ENCODE measurements around the gene GPC1.

GPC1 gene

GRCh38 chr2:240463866-240464481 is 28.5 kb downstream of the GPC1 start:
- no peak overlapping the region for H3K27ac ChIP-seq
- no peak for DNase-seq (ENCODE audit: low read depth, low spot score)

GRCh38 chr2:240464514-240465241 is 29.2 kb downstream of the GPC1 start:
- no peak for DNase-seq (ENCODE audit: low read depth, low spot score)

GRCh38 chr2:240465268-240465764 is 29.9 kb downstream of the GPC1 start:
- DNase-seq (ENCODE audit: low read depth, low spot score), result no peak
- no peak overlapping the region for H3K27ac ChIP-seq

More at GRCh38 chr2:240464514-240465241, 29.2 kb downstream of the GPC1 start:
- no peak overlapping the region for H3K27ac ChIP-seq

DNA sequence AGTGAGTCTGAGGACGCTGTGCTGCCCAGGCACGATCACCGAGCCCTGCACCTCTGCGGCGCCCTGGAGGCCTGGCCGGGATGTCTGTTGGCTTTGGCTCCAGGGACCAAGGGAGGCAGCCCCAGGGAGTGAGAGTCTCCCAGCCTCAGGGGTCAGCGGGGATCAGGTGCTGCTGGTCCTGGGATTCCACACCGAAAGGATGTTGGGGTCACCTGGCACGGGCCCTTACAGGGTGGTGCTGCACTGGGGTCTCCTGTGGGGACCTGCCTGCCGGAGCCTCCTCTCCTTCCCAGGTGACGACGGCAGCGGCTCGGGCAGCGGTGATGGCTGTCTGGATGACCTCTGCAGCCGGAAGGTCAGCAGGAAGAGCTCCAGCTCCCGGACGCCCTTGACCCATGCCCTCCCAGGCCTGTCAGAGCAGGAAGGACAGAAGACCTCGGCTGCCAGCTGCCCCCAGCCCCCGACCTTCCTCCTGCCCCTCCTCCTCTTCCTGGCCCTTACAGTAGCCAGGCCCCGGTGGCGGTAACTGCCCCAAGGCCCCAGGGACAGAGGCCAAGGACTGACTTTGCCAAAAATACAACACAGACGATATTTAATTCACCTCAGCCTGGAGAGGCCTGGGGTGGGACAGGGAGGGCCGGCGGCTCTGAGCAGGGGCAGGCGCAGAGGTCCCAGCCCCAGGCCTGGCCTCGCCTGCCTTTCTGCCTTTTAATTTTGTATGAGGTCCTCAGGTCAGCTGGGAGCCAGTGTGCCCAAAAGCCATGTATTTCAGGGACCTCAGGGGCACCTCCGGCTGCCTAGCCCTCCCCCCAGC is 30.5 kb downstream of the GPC1 start:
- no peak for DNase-seq (ENCODE audit: low read depth, low spot score)
- no peak overlapping the region for H3K27ac ChIP-seq

DNA sequence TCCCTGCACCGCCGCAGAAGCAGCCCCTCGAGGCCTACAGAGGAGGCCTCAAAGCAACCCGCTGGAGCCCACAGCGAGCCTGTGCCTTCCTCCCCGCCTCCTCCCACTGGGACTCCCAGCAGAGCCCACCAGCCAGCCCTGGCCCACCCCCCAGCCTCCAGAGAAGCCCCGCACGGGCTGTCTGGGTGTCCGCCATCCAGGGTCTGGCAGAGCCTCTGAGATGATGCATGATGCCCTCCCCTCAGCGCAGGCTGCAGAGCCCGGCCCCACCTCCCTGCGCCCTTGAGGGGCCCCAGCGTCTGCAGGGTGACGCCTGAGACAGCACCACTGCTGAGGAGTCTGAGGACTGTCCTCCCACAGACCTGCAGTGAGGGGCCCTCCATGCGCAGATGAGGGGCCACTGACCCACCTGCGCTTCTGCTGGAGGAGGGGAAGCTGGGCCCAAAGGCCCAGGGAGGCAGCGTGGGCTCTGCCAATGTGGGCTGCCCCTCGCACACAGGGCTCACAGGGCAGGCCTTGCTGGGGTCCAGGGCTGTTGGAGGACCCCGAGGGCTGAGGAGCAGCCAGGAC is 31.2 kb downstream of the GPC1 start:
- DNase-seq (ENCODE audit: low read depth, low spot score), result no peak

GRCh38 chr2:240467149-240467642 is 31.7 kb downstream of the GPC1 start:
- DNase-seq (ENCODE audit: low read depth, low spot score), result no peak

More for the DNA sequence above, 31.2 kb downstream of the GPC1 start:
- no peak overlapping the region for H3K27ac ChIP-seq

DNA sequence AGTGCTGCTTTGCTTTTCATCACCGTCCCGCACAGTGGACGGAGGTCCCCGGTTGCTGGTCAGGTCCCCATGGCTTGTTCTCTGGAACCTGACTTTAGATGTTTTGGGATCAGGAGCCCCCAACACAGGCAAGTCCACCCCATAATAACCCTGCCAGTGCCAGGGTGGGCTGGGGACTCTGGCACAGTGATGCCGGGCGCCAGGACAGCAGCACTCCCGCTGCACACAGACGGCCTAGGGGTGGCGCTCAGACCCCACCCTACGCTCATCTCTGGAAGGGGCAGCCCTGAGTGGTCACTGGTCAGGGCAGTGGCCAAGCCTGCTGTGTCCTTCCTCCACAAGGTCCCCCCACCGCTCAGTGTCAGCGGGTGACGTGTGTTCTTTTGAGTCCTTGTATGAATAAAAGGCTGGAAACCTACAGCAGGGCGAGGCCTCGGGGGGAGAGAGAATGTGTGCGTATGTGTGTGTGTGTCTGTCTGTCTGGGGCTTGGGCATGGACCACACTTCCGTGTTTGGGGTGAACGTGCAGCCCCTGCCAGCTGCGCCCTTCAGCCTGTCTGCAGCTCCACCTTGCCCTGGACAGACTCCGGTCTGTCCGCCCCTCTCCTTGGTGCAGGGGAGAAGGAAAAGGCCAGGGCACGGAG is 32.3 kb downstream of the GPC1 start:
- H3K27ac ChIP-seq, result no peak overlapping the region
- no peak for DNase-seq (ENCODE audit: low read depth, low spot score)

More at GRCh38 chr2:240467149-240467642, 31.7 kb downstream of the GPC1 start:
- H3K27ac ChIP-seq, result no peak overlapping the region

GRCh38 chr2:240468303-240469238 is 33.1 kb downstream of the GPC1 start:
- DNase-seq (ENCODE audit: low read depth, low spot score), result no peak

GRCh38 chr2:240469239-240469636 is 33.8 kb downstream of the GPC1 start:
- no peak overlapping the region for H3K27ac ChIP-seq
- no peak for DNase-seq (ENCODE audit: low read depth, low spot score)

More at GRCh38 chr2:240468303-240469238, 33.1 kb downstream of the GPC1 start:
- H3K27ac ChIP-seq, result no peak overlapping the region

- no peak for DNase-seq (ENCODE audit: low read depth, low spot score)
- H3K27ac ChIP-seq, result no peak overlapping the region
Observed at GRCh38 chr2:240469740-240470139, 34.3 kb downstream of the GPC1 start.

- H3K27ac ChIP-seq, result no peak overlapping the region
- no peak for DNase-seq (ENCODE audit: low read depth, low spot score)
Observed at GRCh38 chr2:240472078-240472790, 36.8 kb downstream of the GPC1 start.

- no peak for DNase-seq (ENCODE audit: low read depth, low spot score)
- no peak overlapping the region for H3K27ac ChIP-seq
Observed at GRCh38 chr2:240473211-240473610, 37.7 kb downstream of the GPC1 start.

DNA sequence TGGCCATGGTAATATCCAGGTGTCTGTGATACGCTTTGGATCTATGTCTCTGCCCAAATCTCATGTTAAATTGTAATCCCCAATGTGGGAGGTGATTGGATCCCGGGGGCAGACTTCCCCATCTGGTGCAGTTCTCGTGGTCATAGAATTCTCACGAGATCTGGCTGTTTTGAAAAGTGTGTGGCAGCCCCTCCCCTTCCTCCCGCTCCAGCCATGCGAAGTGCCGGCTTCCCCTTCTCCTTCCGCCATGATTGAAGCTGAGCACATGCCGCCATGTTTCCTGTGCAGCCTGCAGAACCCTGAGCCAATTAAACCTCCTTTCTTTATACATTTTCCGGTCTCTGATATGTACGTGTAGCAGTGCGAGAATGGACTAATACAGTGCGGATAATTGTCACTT is 42.5 kb downstream of the GPC1 start:
- no peak for DNase-seq (ENCODE audit: low read depth, low spot score)
- no peak overlapping the region for H3K27ac ChIP-seq

DNA sequence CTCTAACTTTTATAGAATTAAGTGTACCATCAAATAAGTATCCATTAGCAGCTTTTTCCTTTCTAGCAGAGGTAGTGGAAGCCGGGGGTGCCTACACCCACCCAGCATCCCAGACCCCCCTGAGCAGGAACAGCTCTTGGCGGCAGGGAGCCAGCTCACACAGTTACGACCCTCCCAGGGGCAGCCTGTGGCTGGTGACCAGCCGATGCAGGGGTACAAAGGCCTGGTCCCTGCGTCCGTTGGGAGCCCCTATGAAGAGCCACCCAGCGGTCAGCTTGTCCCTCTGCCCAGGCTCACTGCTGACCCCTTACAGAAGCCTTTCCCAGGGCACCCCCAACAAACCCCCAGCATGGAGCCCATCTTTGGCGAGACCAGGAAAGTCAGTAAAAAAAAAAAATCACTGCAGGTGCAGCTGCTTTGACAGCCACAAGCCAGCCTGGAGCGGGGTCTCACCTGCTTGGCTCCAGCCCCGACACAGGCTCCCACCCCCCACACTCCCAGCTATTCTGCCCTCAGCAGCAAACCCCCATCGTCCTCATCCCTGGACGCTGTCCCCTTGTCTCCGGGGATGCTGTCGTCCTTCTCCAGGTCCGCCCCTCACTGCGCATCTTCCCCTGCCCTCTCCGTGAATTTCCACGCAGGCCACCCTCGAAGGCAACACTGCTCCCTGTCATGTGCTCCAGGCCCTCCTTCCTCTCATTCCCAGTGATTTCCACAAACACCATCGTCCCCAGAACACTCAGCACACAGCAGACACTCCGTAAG is 43.1 kb downstream of the GPC1 start:
- H3K27ac ChIP-seq, result no peak overlapping the region
- DNase-seq (ENCODE audit: low read depth, low spot score), result no peak

- H3K27ac ChIP-seq, result no peak overlapping the region
- no peak for DNase-seq (ENCODE audit: low read depth, low spot score)
Observed at GRCh38 chr2:240479111-240479501, 43.6 kb downstream of the GPC1 start.

DNA sequence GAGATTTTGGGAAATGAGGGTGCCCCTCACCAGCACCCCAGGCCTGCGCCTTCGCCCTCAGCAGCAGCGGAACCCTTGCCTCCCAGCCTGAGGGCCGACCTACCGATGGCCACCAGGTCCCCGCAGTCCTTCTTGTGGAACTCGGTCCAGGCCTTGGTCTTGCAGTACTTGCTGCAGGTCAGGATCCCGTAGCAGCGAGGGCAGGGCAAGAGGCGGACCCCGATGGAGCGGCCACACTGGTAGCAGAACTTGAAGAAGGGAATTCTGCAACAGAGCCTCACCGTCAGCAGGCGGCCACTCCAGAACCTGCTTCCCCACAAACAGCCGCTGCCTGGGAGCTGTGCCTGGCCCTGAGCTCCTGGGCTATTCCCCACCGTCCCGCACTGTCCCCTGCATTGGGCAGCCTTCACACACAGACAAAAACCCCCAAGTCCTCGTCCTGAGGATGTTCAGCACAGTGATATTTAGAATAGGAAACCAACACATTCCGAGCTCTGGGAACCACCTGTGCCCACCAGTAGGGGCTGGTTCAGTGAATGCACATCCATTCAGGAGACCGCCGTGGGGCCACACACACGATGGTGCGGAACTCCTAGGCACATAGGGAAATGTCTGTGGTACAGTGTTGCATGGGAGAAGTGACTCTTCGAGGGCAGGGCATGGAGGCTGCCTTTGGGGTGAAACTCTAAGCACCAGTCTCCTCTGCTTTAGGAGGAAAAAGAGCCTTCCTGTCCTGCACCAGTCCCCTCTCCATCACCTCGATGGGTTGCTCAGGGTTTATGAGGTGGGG is 45.6 kb downstream of the GPC1 start:
- no peak overlapping the region for H3K27ac ChIP-seq
- no peak for DNase-seq (ENCODE audit: low read depth, low spot score)

GRCh38 chr2:240481720-240482119 is 46.3 kb downstream of the GPC1 start:
- DNase-seq (ENCODE audit: low read depth, low spot score), result no peak
- H3K27ac ChIP-seq, result no peak overlapping the region
